Tibial nerve (tissue), 4 donors: ENCODE data around the gene ILKAP. TPM values are rescaled to one million over a fixed set of nuclear protein-coding genes. Genes with fewer than 3 reads are reported as not detected.

Experiments
- DNase-seq, 2 donors: peaks; one replicate each; pipeline ENCODE4 v3.0.0-alpha.2; 2019; ENCODE audit warnings: low spot score in 2 of 2
- H3K27ac ChIP-seq, 4 donors: fragments of 200-600 bp; sonication (generic) in 3 of 4; one replicate each; pipeline ENCODE4 v1.5.1; 2017 to 2019; ENCODE audit warnings: mild to moderate bottlenecking in 1 of 4
- H3K27me3 ChIP-seq, 2 donors: fragments of 200-600 bp; sonication (generic) in 1 of 2; one replicate each; pipeline versions ENCODE4 v1.5.1 to v1.6.0; 2017 to 2019
- H3K36me3 ChIP-seq, 3 donors: fragments of 200-600 bp; sonication (generic); one replicate each; pipeline ENCODE4 v1.5.1; 2018 to 2019
- H3K4me1 ChIP-seq, 4 donors: fragments of 200-600 bp; sonication (generic) in 3 of 4; one replicate each; pipeline ENCODE4 v1.5.1; 2017 to 2019
- H3K4me3 ChIP-seq, 4 donors: fragments of 200-600 bp; sonication (generic) in 3 of 4; one replicate each; pipeline ENCODE4 v1.5.1; 2017 to 2019; ENCODE audit warnings: mild to moderate bottlenecking in 1 of 4, moderate library complexity in 1 of 4
- H3K9me3 ChIP-seq, 4 donors: fragments of 200-600 bp; sonication (generic) in 3 of 4; one replicate each; pipeline ENCODE4 v1.5.1; 2017 to 2019
- CTCF ChIP-seq, 5 experiments: fragments of 200-600 bp in 3 of 5; fragments of 450-650 bp in 2 of 5; sonication (generic) in 3 of 5; IDR thresholded peaks; one replicate each; pipeline ENCODE4 v1.5.1; 2016 to 2019; ENCODE audit warnings: antibody characterized with exemption in 5 of 5, mild to moderate bottlenecking in 3 of 5, moderate library complexity in 2 of 5
- EP300 ChIP-seq, 2 donors: sonication (generic); formaldehyde crosslinking; IDR thresholded peaks; one replicate each; pipeline ENCODE4 v1.6.1; 2017; ENCODE audit warnings: antibody characterized with exemption in 2 of 2, mild to moderate bottlenecking in 1 of 2
- POLR2A ChIP-seq, 2 donors: fragments of 450-650 bp; IDR thresholded peaks; one replicate each; pipeline ENCODE4 v1.6.1; 2017; ENCODE audit warnings: antibody characterized with exemption in 2 of 2, mild to moderate bottlenecking in 2 of 2, moderate library complexity in 2 of 2
- WGBS, 2 donors: methylation state at CpG; one replicate each; pipeline ENCODE4 v1.1.5; 2018; 5-methylcytosine and 5-hydroxymethylcytosine counted together
- total RNA-seq, 4 donors: library from RNA; depleted of rRNA; stranded (reverse); fragments of >200 nt; gene quantifications; one replicate each; pipeline ENCODE4 v1.1.0, GENCODE V29; 2016

Gene ILKAP
- total RNA-seq, 4 donors from 2014 or later = 40.8 to 53.1 (median 47.9) TPM

DNA sequence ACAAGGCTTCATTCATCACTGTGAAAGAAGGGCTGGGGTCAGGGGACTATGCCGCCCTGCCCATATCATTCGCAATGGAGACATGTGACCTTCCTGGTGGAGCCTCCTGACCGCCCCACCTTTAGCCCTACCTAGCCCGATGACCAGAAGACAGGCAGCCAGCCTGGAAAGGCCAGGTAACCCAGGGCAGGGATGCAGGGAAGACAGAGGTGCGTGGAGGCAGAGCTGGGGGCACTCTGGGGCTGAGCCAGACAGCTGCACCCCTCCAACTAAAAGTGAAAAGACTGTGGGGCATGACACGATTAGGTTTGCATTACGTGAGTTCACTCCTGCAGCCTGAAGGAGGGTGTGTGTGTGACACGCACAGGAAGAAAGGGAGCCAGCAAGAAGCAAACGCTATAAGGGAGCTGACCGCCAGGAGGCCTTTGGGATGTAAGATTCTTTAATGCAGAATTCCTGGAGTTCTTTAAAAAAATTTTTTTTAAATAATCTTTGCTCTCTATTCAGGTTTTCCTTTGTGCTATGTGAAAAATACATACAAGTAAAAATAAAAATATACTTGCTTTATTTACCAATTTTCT lies 40.1 kb upstream of the ILKAP start:
- H3K27ac ChIP-seq = peak overlapping the region in 3 of 4 donors; percentile 26 to 77 (median 65)
- H3K27me3 ChIP-seq = peaks cover 0 to 9% of the 10 kb centered on the region in 2 donors
- H3K9me3 ChIP-seq = no peaks in the 10 kb centered on the region
- WGBS, 2 donors = 52 to 60% methylated on average over 10 of the region's 10 CpGs
- H3K4me3 ChIP-seq = no peak overlapping the region
- peaks cover 0 to 43% (median 4%) of the 10 kb centered on the region in 3 donors for H3K36me3 ChIP-seq
- DNase-seq = no peak
- no peak for TF ChIP-seq POLR2A (IDR thresholded peaks at IDR 0.05)
- TF ChIP-seq CTCF (IDR thresholded peaks at IDR 0.05) = peak in 1 of 5 experiments; percentile 14
- no peak for TF ChIP-seq EP300 (IDR thresholded peaks at IDR 0.05)
- peaks cover 0 to 43% (median 23%) of the 10 kb centered on the region in 4 donors for H3K4me1 ChIP-seq

DNA sequence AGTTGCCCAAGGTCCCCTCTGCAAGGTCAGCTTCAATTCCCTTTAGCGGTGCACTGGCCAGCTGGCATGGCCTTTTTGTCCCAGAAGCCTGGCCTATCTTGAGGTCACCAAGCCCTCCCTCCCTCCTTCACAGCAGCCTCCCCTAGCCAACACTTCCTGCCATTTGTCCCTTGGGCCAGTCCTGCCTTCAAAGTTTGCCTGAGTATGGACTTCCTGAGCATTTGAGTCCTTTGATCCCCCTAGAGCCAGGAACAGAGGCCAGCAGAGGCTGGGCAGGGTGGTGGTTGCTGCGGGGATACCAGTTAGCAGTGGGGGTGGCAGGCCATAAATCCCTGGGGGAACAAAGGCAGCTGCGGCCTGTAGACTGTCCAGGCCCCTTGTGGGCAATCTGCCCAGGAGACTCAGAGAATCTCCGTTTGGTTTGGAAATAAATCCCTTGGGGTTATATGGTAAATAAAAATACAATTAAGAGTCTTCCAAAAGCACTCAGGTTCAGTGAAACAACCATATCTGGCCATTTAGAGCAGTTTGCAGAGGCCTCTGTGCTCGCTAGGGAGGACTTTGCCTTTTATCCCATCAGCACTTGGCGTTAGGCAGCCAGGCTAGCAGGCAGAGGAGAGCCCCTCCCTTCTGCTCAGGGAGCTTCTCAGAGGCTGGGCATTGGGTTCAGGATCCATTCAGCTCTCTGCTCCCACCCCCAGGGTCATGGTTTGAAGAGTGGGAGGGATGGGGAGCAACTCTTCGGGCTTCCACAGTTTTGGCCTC lies 39.4 kb upstream of the ILKAP start:
- peaks cover 0 to 43% (median 23%) of the 10 kb centered on the region in 4 donors for H3K4me1 ChIP-seq
- H3K4me3 ChIP-seq = no peak overlapping the region
- DNase-seq = no peak
- peak overlapping the region in 3 of 4 donors; percentile 26 to 77 (median 65) for H3K27ac ChIP-seq
- no peaks in the 10 kb centered on the region for H3K9me3 ChIP-seq
- no peak for TF ChIP-seq EP300 (IDR thresholded peaks at IDR 0.05)
- TF ChIP-seq CTCF (IDR thresholded peaks at IDR 0.05) = no peak
- no peak for TF ChIP-seq POLR2A (IDR thresholded peaks at IDR 0.05)
- peaks cover 0 to 15% of the 10 kb centered on the region in 2 donors for H3K27me3 ChIP-seq
- peaks cover 0 to 37% (median 4%) of the 10 kb centered on the region in 3 donors for H3K36me3 ChIP-seq
- WGBS, 2 donors = 24% methylated on average over 7 of the region's 7 CpGs

GRCh38 chr2:238241970-238242369 lies 38.5 kb upstream of the ILKAP start:
- TF ChIP-seq EP300 (IDR thresholded peaks at IDR 0.05) = no peak
- TF ChIP-seq CTCF (IDR thresholded peaks at IDR 0.05) = no peak
- TF ChIP-seq POLR2A (IDR thresholded peaks at IDR 0.05) = no peak
- H3K36me3 ChIP-seq = peaks cover 0 to 27% (median 4%) of the 10 kb centered on the region in 3 donors
- H3K27ac ChIP-seq = no peak overlapping the region
- H3K4me1 ChIP-seq = peaks cover 0 to 43% (median 23%) of the 10 kb centered on the region in 4 donors
- no peak for DNase-seq
- WGBS, 2 donors = 74 to 85% methylated on average over 2 of the region's 2 CpGs
- peaks cover 0 to 19% of the 10 kb centered on the region in 2 donors for H3K27me3 ChIP-seq
- no peak overlapping the region for H3K4me3 ChIP-seq
- no peaks in the 10 kb centered on the region for H3K9me3 ChIP-seq

- Histone ChIP-seq H3K36me3 (peaks cover 0 to 18% (median 0%) of the 10 kb centered on the region in 3 donors), H3K4me1 (peaks cover 0 to 43% (median 23%) of the 10 kb centered on the region in 4 donors), H3K9me3 (no peaks in the 10 kb centered on the region), H3K27me3 (peaks cover 0 to 19% of the 10 kb centered on the region in 2 donors), H3K27ac (no peak overlapping the region), H3K4me3 (peak overlapping the region; percentile 15 to 87 (median 47))
- 36 to 65% methylated on average over 4 to 25 of the region's 71 CpGs for WGBS, 2 donors
- no peak for TF ChIP-seq POLR2A (IDR thresholded peaks at IDR 0.05)
- TF ChIP-seq EP300 (IDR thresholded peaks at IDR 0.05) = no peak
- no peak for TF ChIP-seq CTCF (IDR thresholded peaks at IDR 0.05)
- no peak for DNase-seq
Measured at GRCh38 chr2:238240757-238241711, 37.5 kb upstream of the ILKAP start.
